Colonic mucosa (tissue), 4 donors: Measurements from ENCODE around the gene WIPF2. TPM values are rescaled to one million over a fixed set of nuclear protein-coding genes. Genes with fewer than 3 reads are reported as not detected.

Source experiments
- DNase-seq: peaks from one replicate; pipeline ENCODE4 v3.0.0-alpha.2; 2020
- H3K27ac ChIP-seq: fragments of 200-600 bp; one replicate; pipeline ENCODE4 v1.8.0; 2021
- H3K27me3 ChIP-seq: fragments of 200-600 bp; one replicate; pipeline ENCODE4 v1.8.0; 2021
- H3K36me3 ChIP-seq: fragments of 200-600 bp; one replicate; pipeline ENCODE4 v1.8.0; 2021
- H3K4me1 ChIP-seq: fragments of 200-600 bp; one replicate; pipeline ENCODE4 v1.8.0; 2021; ENCODE audit warnings: mild to moderate bottlenecking
- H3K4me3 ChIP-seq: fragments of 200-600 bp; one replicate; pipeline ENCODE4 v1.8.0; 2021
- H3K9ac ChIP-seq, 2 donors: one replicate each; pipeline ENCODE4 v1.7.0; 2013; ENCODE audit warnings: control low read depth in 2 of 2, low read depth in 2 of 2, low read length in 2 of 2
- H3K9me3 ChIP-seq: fragments of 200-600 bp; one replicate; pipeline ENCODE4 v1.8.0; 2021
- intact Hi-C: fragments of 100-400 bp; cut with DNase I; formaldehyde crosslinking; loops from one replicate; pipeline ENCODE4 v1.14.1; 2022
- total RNA-seq, 2 donors: library from RNA; stranded (reverse); fragmentation: NEBNext Ultra II Directional in 1 of 2; extraction: Animal tissue kit (Norgen Biotek cat#: 25700) in 1 of 2; gene quantifications; one replicate each; pipeline ENCODE4 v1.2.1, GENCODE V29; 2021
- TF ChIP-seq, protein P1 (sequence below): fragments of 200-600 bp; IDR thresholded peaks from one replicate; pipeline ENCODE4 v1.8.0; 2022; ENCODE audit warnings: antibody characterized with exemption, mild to moderate bottlenecking
- donor health status: healthy.
- donor health status: DM: no; HTN: no; CAD: no.
- donor health status: DM: no; HTN: no; CAD: no.

WIPF2 gene
- total RNA-seq, 2 donors from 2014 or later: 34.5 to 42.0 TPM

DNA sequence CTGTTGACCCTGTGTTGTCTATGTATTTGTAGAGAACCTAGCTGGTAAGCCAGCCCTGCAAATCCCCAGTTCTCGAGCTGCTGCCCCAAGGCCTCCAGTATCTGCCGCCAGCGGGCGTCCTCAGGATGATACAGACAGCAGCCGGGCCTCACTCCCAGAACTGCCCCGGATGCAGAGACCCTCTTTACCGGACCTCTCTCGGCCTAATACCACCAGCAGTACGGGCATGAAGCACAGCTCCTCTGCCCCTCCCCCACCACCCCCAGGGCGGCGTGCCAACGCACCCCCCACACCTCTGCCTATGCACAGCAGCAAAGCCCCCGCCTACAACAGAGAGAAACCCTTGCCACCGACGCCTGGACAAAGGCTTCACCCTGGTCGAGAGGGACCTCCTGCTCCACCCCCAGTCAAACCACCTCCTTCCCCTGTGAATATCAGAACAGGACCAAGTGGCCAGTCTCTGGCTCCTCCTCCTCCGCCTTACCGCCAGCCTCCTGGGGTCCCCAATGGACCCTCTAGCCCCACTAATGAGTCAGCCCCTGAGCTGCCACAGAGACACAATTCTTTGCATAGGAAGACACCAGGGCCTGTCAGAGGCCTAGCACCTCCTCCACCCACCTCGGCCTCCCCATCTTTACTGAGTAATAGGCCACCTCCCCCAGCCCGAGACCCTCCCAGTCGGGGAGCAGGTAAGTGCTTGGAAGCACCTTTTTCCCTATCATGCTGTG, 45.5 kb downstream of the WIPF2 start:
- H3K27me3 ChIP-seq: no peaks in the 10 kb centered on the region
- H3K36me3 ChIP-seq: peaks cover 5% of the 10 kb centered on the region
- intact Hi-C loops: no loop called here
- no peak overlapping the region for H3K9ac ChIP-seq
- no peaks in the 10 kb centered on the region for H3K4me1 ChIP-seq
- TF ChIP-seq, protein P1, sequence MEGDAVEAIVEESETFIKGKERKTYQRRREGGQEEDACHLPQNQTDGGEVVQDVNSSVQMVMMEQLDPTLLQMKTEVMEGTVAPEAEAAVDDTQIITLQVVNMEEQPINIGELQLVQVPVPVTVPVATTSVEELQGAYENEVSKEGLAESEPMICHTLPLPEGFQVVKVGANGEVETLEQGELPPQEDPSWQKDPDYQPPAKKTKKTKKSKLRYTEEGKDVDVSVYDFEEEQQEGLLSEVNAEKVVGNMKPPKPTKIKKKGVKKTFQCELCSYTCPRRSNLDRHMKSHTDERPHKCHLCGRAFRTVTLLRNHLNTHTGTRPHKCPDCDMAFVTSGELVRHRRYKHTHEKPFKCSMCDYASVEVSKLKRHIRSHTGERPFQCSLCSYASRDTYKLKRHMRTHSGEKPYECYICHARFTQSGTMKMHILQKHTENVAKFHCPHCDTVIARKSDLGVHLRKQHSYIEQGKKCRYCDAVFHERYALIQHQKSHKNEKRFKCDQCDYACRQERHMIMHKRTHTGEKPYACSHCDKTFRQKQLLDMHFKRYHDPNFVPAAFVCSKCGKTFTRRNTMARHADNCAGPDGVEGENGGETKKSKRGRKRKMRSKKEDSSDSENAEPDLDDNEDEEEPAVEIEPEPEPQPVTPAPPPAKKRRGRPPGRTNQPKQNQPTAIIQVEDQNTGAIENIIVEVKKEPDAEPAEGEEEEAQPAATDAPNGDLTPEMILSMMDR: no peak
- H3K4me3 ChIP-seq: no peak overlapping the region
- no peak overlapping the region for H3K27ac ChIP-seq
- no peaks in the 10 kb centered on the region for H3K9me3 ChIP-seq
- no peak for DNase-seq

DNA sequence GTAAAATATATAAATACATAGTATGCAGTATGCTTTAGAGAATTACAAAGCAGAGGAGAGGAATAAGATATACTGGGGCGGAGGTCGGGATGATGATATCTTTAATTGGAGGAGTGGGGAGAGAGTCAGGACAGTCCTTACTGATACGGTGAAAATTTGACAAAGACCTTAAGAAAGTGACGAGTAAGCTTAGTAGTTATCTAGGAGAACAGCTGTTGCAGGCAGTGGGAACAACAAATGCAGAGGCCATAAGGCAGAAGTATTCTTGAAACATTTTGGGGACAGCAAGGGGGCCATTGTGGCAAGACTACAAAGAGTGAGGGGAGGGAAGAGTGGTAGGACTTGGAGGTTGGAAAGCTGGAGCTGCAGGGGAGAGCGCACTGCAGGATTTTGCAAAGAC, 46.2 kb downstream of the WIPF2 start:
- H3K9ac ChIP-seq: no peak overlapping the region
- H3K27me3 ChIP-seq: no peaks in the 10 kb centered on the region
- intact Hi-C loops: no loop called here
- no peak overlapping the region for H3K27ac ChIP-seq
- H3K9me3 ChIP-seq: no peaks in the 10 kb centered on the region
- DNase-seq: no peak
- H3K4me1 ChIP-seq: no peaks in the 10 kb centered on the region
- peaks cover 4% of the 10 kb centered on the region for H3K36me3 ChIP-seq
- TF ChIP-seq, protein P1: no peak
- no peak overlapping the region for H3K4me3 ChIP-seq

DNA sequence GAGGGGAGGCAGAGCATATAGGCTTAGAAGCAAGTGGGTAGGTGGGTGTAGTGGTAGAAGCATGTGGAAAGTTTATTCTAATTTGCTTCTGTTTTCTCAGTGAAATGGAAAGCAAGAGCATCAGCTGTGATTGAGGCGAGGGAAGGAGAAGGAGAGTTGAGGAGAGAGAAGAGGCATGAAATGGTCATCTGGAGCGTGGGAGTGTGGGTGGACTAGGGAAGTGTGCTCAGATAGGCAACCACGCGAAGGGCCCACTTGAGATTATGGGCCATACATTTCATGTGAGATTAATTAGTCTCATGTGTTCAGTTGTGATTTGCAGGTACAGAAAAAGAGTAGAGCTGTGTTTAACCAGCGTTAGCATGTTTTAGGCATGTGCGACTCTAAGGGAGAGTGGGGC, 47.8 kb downstream of the WIPF2 start:
- Histone ChIP-seq H3K9me3 (no peaks in the 10 kb centered on the region), H3K27ac (no peak overlapping the region), H3K4me1 (no peaks in the 10 kb centered on the region), H3K9ac (no peak overlapping the region), H3K36me3 (peaks cover 4% of the 10 kb centered on the region), H3K27me3 (no peaks in the 10 kb centered on the region), H3K4me3 (no peak overlapping the region)
- intact Hi-C loops: no loop called here
- TF ChIP-seq, protein P1: no peak
- DNase-seq: no peak

DNA sequence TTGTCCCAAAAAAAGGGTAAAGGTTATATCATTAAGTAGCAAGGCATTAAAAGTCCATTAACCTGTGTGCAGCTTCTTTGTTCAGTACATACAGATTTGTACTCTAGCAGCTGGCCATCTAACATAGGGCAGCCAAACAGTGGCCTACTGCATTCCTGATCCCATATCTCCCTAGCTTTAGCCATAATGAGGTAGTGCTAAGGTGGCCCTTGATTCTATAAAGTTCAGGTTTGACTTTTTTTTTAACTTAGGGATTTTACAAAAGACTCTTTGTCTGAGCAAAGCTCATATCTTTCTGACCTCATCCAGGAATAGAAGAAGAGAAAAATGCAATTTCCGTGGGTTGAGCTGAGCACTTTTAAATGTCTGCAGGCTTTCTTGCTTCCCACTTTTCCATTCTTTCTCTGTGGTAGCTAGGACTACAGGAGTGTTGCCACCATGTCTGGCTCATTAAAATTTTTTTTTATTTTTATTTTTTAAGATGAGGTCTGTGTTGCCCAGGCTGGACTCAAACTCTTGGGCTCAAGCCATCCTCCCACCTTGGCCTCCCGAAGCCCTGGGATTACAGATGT, 49.1 kb downstream of the WIPF2 start:
- Histone ChIP-seq H3K4me3 (no peak overlapping the region), H3K9ac (no peak overlapping the region), H3K9me3 (no peaks in the 10 kb centered on the region), H3K27me3 (no peaks in the 10 kb centered on the region), H3K36me3 (peaks cover 4% of the 10 kb centered on the region), H3K4me1 (no peaks in the 10 kb centered on the region), H3K27ac (no peak overlapping the region)
- intact Hi-C loops: no loop called here
- TF ChIP-seq, protein P1: no peak
- no peak for DNase-seq

DNA sequence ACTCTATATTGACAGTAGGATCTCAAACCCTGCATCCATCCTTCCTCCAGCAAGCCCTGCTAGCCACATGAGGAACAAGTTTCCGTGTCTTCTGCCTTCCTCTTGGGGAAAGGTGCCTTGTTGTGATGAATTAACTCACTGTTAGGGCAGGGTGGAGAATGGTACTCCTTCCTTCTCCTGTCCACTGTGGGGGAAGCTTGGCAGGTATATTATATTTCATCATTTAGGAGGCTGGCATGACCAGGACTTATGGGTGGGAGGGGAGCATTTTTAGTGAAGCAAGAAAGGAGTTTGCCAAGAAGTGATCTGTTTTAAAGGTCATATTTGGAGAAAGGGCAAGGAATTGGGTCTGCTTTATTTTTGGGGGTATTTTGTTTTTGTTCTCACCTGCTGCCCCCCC, 59.3 kb downstream of the WIPF2 start:
- H3K9me3 ChIP-seq: no peaks in the 10 kb centered on the region
- no peaks in the 10 kb centered on the region for H3K27me3 ChIP-seq
- peaks cover 2% of the 10 kb centered on the region for H3K4me1 ChIP-seq
- no peak overlapping the region for H3K27ac ChIP-seq
- DNase-seq: no peak
- intact Hi-C loops: loop anchor here (5.0 kb wide), 1 partner anchor 36 kb away; no protein-coding TSS in a partner anchor
- no peaks in the 10 kb centered on the region for H3K36me3 ChIP-seq
- no peak overlapping the region for H3K9ac ChIP-seq
- TF ChIP-seq, protein P1: no peak
- H3K4me3 ChIP-seq: no peak overlapping the region
